Measurements from ENCODE around the gene ANGPTL8. TPM values are rescaled to one million over a fixed set of nuclear protein-coding genes. Genes with fewer than 3 reads are reported as not detected.

ANGPTL8 gene
- total RNA-seq, 1 experiment from 2014 or later = not detected

- in situ Hi-C loops (cut with HindIII; ENCODE audit: low sequenced_read_pairs) = no loop called here
- no peak for DNase-seq (ENCODE audit: low spot score)
Measured at GRCh38 chr19:11232555-11232954, 6.9 kb upstream of the ANGPTL8 start.

- no peak for DNase-seq (ENCODE audit: low spot score)
- in situ Hi-C loops (cut with HindIII; ENCODE audit: low sequenced_read_pairs) = no loop called here
Measured at GRCh38 chr19:11233073-11233472, 6.3 kb upstream of the ANGPTL8 start.

- in situ Hi-C loops (cut with HindIII; ENCODE audit: low sequenced_read_pairs) = no loop called here
- DNase-seq (ENCODE audit: low spot score) = no peak
Measured at GRCh38 chr19:11234486-11235075, 4.8 kb upstream of the ANGPTL8 start.

- DNase-seq (ENCODE audit: low spot score) = no peak
- in situ Hi-C loops (cut with HindIII; ENCODE audit: low sequenced_read_pairs) = no loop called here
Measured at GRCh38 chr19:11236324-11237301, 2.8 kb upstream of the ANGPTL8 start.

GRCh38 chr19:11237321-11237720 lies 2.1 kb upstream of the ANGPTL8 start:
- no peak for DNase-seq (ENCODE audit: low spot score)
- in situ Hi-C loops (cut with HindIII; ENCODE audit: low sequenced_read_pairs) = no loop called here

- in situ Hi-C loops (cut with HindIII; ENCODE audit: low sequenced_read_pairs) = no loop called here
- no peak for DNase-seq (ENCODE audit: low spot score)
Measured at GRCh38 chr19:11238041-11238440, 1.4 kb upstream of the ANGPTL8 start.

GRCh38 chr19:11238781-11239376 lies 540 bp upstream of the ANGPTL8 start:
- DNase-seq (ENCODE audit: low spot score) = no peak
- in situ Hi-C loops (cut with HindIII; ENCODE audit: low sequenced_read_pairs) = no loop called here

GRCh38 chr19:11240008-11240444 lies 607 bp downstream of the ANGPTL8 start:
- in situ Hi-C loops (cut with HindIII; ENCODE audit: low sequenced_read_pairs) = no loop called here
- DNase-seq (ENCODE audit: low spot score) = no peak

- no peak for DNase-seq (ENCODE audit: low spot score)
- in situ Hi-C loops (cut with HindIII; ENCODE audit: low sequenced_read_pairs) = no loop called here
Measured at GRCh38 chr19:11242025-11242424, 2.6 kb downstream of the ANGPTL8 start.

- in situ Hi-C loops (cut with HindIII; ENCODE audit: low sequenced_read_pairs) = no loop called here
- DNase-seq (ENCODE audit: low spot score) = peak; percentile 43
Measured at GRCh38 chr19:11242864-11243797, 3.7 kb downstream of the ANGPTL8 start.

GRCh38 chr19:11243798-11244169 lies 4.4 kb downstream of the ANGPTL8 start:
- in situ Hi-C loops (cut with HindIII; ENCODE audit: low sequenced_read_pairs) = no loop called here
- no peak for DNase-seq (ENCODE audit: low spot score)

- in situ Hi-C loops (cut with HindIII; ENCODE audit: low sequenced_read_pairs) = no loop called here
Measured at GRCh38 chr19:11244846-11245589, 5.6 kb downstream of the ANGPTL8 start.

GRCh38 chr19:11246941-11247340 lies 7.5 kb downstream of the ANGPTL8 start:
- in situ Hi-C loops (cut with HindIII; ENCODE audit: low sequenced_read_pairs) = no loop called here

More at GRCh38 chr19:11244846-11245589, 5.6 kb downstream of the ANGPTL8 start:
- no peak for DNase-seq (ENCODE audit: low spot score)

GRCh38 chr19:11247391-11247790 lies 8.0 kb downstream of the ANGPTL8 start:
- in situ Hi-C loops (cut with HindIII; ENCODE audit: low sequenced_read_pairs) = no loop called here
- DNase-seq (ENCODE audit: low spot score) = no peak

More at GRCh38 chr19:11246941-11247340, 7.5 kb downstream of the ANGPTL8 start:
- no peak for DNase-seq (ENCODE audit: low spot score)

- no peak for DNase-seq (ENCODE audit: low spot score)
- in situ Hi-C loops (cut with HindIII; ENCODE audit: low sequenced_read_pairs) = no loop called here
Measured at GRCh38 chr19:11247934-11248333, 8.5 kb downstream of the ANGPTL8 start.

GRCh38 chr19:11248852-11249251 lies 9.4 kb downstream of the ANGPTL8 start:
- in situ Hi-C loops (cut with HindIII; ENCODE audit: low sequenced_read_pairs) = no loop called here
- no peak for DNase-seq (ENCODE audit: low spot score)

GRCh38 chr19:11251217-11251616 lies 11.8 kb downstream of the ANGPTL8 start:
- in situ Hi-C loops (cut with HindIII; ENCODE audit: low sequenced_read_pairs) = no loop called here
- no peak for DNase-seq (ENCODE audit: low spot score)

GRCh38 chr19:11251650-11252314 lies 12.4 kb downstream of the ANGPTL8 start:
- in situ Hi-C loops (cut with HindIII; ENCODE audit: low sequenced_read_pairs) = no loop called here
- DNase-seq (ENCODE audit: low spot score) = no peak

Data from G401 (cell line).